ENCODE results near the gene B2M.

DNA sequence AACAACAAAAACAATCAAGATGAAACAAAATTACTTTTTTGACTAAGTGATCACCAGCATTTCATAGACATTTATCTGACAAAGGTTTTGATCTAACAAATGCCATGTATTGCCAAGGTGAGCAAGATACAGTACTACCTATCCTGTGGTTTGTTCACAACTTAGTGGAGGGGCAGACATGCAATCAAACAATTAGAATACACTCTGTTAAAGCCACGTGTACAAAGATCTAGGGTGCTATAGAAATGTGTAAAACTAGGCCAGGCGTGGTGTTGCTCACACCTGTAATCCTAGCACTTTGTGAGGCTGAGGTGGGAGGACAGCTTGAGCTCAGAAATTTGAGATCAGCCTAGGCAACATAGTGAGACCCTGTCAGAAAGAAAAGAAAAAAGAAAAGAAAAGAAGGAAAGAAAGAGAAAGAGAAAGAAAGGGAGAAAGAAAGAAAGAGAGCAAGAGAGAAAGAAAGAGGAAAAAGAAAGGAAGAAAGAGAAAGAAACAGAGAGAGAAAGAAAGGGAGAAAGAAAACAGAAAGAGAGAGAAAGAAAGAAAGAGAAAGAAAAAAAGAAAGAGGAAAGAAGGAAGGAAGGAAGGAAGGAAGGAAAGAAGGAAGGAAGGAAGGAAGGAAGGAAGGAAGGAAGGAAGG is 23.6 kb downstream of the B2M start:
- TF ChIP-seq POLR2A (IDR thresholded peaks at IDR 0.05; ENCODE audit: low read depth, low read length) (no peak), POLR2AphosphoS5 (IDR thresholded peaks at IDR 0.05; ENCODE audit: low read depth, low read length) (no peak), TAF1 (IDR thresholded peaks at IDR 0.05; ENCODE audit: borderline replicate concordance, low read depth, low read length) (no peak)

Data from GM12892 (cell line).